ENCODE measurements around the gene CDK8.

CDK8 gene

GRCh38 chr13:26253787-26254582 is at the start of gene CDK8:
CDK8 (plus strand) TSS chr13:26254129; CDS start chr13:26254642, 513 bp downstream.
- TF ChIP-seq CTCF (IDR thresholded peaks at IDR 0.05; ENCODE audit: low read depth, low read length, missing control alignments) = no peak
- peak; percentile 80 for DNase-seq (ENCODE audit: low read depth)
- H3K4me3 ChIP-seq (ENCODE audit: low read depth, low read length) = peak within 1 kb of the TSS; percentile 78

- DNase-seq (ENCODE audit: low read depth) = no peak
- TF ChIP-seq CTCF (IDR thresholded peaks at IDR 0.05; ENCODE audit: low read depth, low read length, missing control alignments) = no peak
- no peak overlapping the region for H3K4me3 ChIP-seq (ENCODE audit: low read depth, low read length)
These were observed 45.6 kb upstream of the CDK8 start for GRCh38 chr13:26208287-26208686.

DNA sequence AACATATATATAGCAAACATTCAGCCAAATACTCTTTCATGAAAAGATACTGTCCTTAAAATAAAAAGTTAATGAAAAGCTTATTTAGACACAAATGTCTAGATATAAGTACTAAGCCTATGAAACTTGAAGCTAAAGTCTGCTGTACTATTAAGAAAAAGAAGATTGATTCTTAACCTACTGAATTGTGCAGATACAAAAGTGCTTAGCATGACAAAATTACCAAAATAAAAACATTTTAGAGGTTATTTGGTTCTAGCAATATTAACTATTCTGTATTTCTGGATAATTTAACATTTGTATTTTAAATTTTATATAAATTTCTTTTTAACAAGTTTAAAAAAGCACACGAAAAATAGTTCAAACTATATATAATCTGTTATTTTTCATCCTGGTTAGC is 40.6 kb upstream of the CDK8 start:
- no peak for TF ChIP-seq CTCF (IDR thresholded peaks at IDR 0.05; ENCODE audit: low read depth, low read length, missing control alignments)
- no peak for DNase-seq (ENCODE audit: low read depth)
- no peak overlapping the region for H3K4me3 ChIP-seq (ENCODE audit: low read depth, low read length)

DNA sequence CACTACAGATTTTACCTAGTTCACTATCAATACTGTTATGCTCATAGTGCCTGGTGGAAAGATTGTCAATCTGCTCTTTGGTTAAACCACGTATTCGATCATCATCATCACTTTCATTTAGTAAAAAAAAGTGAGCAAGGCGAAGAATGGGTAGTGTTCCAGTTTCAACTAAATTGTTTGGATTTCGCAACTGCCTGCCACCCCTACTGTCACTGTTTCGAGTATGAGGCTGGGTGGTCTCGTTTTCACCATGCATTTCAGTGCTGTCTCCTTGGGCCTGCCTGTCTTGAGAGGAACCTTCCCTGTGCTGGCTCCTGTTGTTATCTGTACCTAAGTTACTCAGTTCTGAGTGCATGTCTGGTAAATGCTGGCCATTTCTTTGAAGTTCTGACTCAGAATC is 39.9 kb upstream of the CDK8 start:
- TF ChIP-seq CTCF (IDR thresholded peaks at IDR 0.05; ENCODE audit: low read depth, low read length, missing control alignments) = no peak
- no peak overlapping the region for H3K4me3 ChIP-seq (ENCODE audit: low read depth, low read length)
- no peak for DNase-seq (ENCODE audit: low read depth)

DNA sequence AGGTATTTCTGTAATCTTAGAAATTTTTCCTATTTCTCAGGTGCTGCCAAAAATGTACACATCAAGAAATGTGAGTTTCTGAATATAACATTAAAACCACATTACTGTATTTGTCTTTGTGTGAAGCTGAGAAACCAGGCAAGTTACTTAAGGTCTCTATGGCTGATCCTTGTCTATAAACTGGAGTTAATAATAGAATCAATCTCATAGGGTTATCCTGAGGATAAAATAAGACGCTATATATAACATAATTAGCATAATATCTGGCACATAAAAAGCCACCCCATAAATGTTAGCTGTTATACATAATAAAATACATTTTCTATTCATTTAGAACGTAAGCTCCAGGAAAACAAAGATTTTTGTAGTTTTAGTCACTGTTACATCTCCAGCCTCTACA is 37.9 kb upstream of the CDK8 start:
- TF ChIP-seq CTCF (IDR thresholded peaks at IDR 0.05; ENCODE audit: low read depth, low read length, missing control alignments) = no peak
- no peak overlapping the region for H3K4me3 ChIP-seq (ENCODE audit: low read depth, low read length)
- no peak for DNase-seq (ENCODE audit: low read depth)

DNA sequence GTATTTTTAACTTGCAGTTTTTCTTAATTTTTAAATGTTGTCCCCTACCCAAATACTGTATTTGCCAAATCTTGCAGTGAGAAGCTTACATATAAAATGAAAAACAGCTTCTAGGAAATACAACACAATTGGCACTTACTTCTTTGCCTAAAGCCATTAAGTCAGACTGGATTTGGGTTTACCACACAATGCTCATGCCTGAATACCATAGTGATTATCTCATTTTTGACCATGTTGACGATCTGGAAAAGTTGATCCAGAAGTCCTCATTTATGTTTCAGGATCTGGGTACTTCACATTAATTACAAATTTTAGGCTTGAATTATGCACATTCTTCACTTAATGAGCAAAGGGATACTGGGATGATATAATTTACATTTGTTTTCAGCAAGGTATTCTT is 34.2 kb upstream of the CDK8 start:
- DNase-seq (ENCODE audit: low read depth) = no peak
- no peak overlapping the region for H3K4me3 ChIP-seq (ENCODE audit: low read depth, low read length)
- no peak for TF ChIP-seq CTCF (IDR thresholded peaks at IDR 0.05; ENCODE audit: low read depth, low read length, missing control alignments)

- H3K4me3 ChIP-seq (ENCODE audit: low read depth, low read length) = peak overlapping the region; percentile 98
- peak; percentile 15 for DNase-seq (ENCODE audit: low read depth)
- no peak for TF ChIP-seq CTCF (IDR thresholded peaks at IDR 0.05; ENCODE audit: low read depth, low read length, missing control alignments)
These were observed 33.4 kb upstream of the CDK8 start for GRCh38 chr13:26220575-26220974.
